CD4-positive, CD25-positive, alpha-beta regulatory T cell (primary cell): ENCODE data around the gene FUOM. TPM values are rescaled to one million over a fixed set of nuclear protein-coding genes. Genes with fewer than 3 reads are reported as not detected.

ENCODE experiments used
- ATAC-seq, 2 donors: fragments of 150-1000 bp; cut with Tn5 transposase; one replicate each; pipeline ENCODE4 v1.10.0; 2021; ENCODE audit warnings: low read depth in 2 of 2, moderate number of reproducible peaks in 2 of 2, moderate library complexity in 1 of 2
- DNase-seq, 3 donors: peaks; one replicate each; pipeline versions ENCODE4 v3.0.0 to v3.0.0-alpha.2; 2012 to 2022; ENCODE audit warnings: mixed read lengths in 1 of 3
- H3K27ac ChIP-seq: one replicate; pipeline ENCODE4 v1.7.0; 2013; ENCODE audit warnings: mild to moderate bottlenecking, low read length; ENCODE audit not compliant: insufficient read depth, poor library complexity, severe bottlenecking
- H3K27me3 ChIP-seq: one replicate; pipeline ENCODE4 v1.7.0; 2013; ENCODE audit warnings: low read length; ENCODE audit not compliant: control insufficient read depth, insufficient read depth
- H3K36me3 ChIP-seq: one replicate; pipeline ENCODE4 v1.7.0; 2013; ENCODE audit warnings: mild to moderate bottlenecking, low read length, moderate library complexity; ENCODE audit not compliant: control insufficient read depth, insufficient read depth
- H3K4me1 ChIP-seq: 2 replicates; pipeline ENCODE4 v1.7.0; 2013; ENCODE audit warnings: mild to moderate bottlenecking, low read length; ENCODE audit not compliant: insufficient read depth, control insufficient read depth, poor library complexity, severe bottlenecking
- H3K4me3 ChIP-seq: one replicate; pipeline ENCODE4 v1.7.0; 2013; ENCODE audit warnings: low read depth, mild to moderate bottlenecking, low read length, moderate library complexity
- H3K9me3 ChIP-seq, 2 experiments: 1 replicate in 1 of 2; 2 replicates in 1 of 2; pipeline ENCODE4 v1.7.0; 2013; ENCODE audit warnings: low read length in 2 of 2, mild to moderate bottlenecking in 1 of 2, moderate library complexity in 1 of 2; ENCODE audit not compliant: control insufficient read depth in 2 of 2
- H3K27ac Mint-ChIP-seq, 3 donors: one replicate each; pipeline ENCODE4 v1.8.0; 2020 to 2022; ENCODE audit warnings: mild to moderate bottlenecking in 3 of 3, mixed read lengths in 3 of 3, moderate library complexity in 2 of 3
- H3K27me3 Mint-ChIP-seq: one replicate; pipeline ENCODE4 v1.8.0; 2022; ENCODE audit warnings: mild to moderate bottlenecking, mixed read lengths
- H3K36me3 Mint-ChIP-seq: one replicate; pipeline ENCODE4 v1.8.0; 2020; ENCODE audit warnings: mixed read lengths
- H3K4me1 Mint-ChIP-seq, 4 donors: one replicate each; pipeline ENCODE4 v1.8.0; 2020 to 2022; ENCODE audit warnings: mixed read lengths in 4 of 4, mild to moderate bottlenecking in 1 of 4
- H3K4me3 Mint-ChIP-seq, 4 donors: one replicate each; pipeline ENCODE4 v1.8.0; 2020 to 2022; ENCODE audit warnings: mild to moderate bottlenecking in 4 of 4, mixed read lengths in 4 of 4, moderate library complexity in 3 of 4
- H3K9me3 Mint-ChIP-seq, 7 donors: one replicate each; pipeline ENCODE4 v1.8.0; 2020 to 2022; ENCODE audit warnings: mixed read lengths in 7 of 7, mild to moderate bottlenecking in 3 of 7, moderate library complexity in 2 of 7
- polyA plus RNA-seq, 4 donors: library from polyadenylated mRNA; unstranded; fragments of 300-500 nt; fragmentation: Illumina TruSeq; gene quantifications; one replicate each; pipeline ENCODE4 v1.2.3, GENCODE V29; 2021
- total RNA-seq: library from RNA; stranded (reverse); gene quantifications from one replicate; pipeline ENCODE4 v1.2.3, GENCODE V29; 2022

Gene FUOM, protein sequence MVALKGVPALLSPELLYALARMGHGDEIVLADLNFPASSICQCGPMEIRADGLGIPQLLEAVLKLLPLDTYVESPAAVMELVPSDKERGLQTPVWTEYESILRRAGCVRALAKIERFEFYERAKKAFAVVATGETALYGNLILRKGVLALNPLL
- total RNA-seq (7.1 TPM), polyA plus RNA-seq (10 to 100 TPM; 12.3 to 21.9 (median 17.9) TPM)

DNA sequence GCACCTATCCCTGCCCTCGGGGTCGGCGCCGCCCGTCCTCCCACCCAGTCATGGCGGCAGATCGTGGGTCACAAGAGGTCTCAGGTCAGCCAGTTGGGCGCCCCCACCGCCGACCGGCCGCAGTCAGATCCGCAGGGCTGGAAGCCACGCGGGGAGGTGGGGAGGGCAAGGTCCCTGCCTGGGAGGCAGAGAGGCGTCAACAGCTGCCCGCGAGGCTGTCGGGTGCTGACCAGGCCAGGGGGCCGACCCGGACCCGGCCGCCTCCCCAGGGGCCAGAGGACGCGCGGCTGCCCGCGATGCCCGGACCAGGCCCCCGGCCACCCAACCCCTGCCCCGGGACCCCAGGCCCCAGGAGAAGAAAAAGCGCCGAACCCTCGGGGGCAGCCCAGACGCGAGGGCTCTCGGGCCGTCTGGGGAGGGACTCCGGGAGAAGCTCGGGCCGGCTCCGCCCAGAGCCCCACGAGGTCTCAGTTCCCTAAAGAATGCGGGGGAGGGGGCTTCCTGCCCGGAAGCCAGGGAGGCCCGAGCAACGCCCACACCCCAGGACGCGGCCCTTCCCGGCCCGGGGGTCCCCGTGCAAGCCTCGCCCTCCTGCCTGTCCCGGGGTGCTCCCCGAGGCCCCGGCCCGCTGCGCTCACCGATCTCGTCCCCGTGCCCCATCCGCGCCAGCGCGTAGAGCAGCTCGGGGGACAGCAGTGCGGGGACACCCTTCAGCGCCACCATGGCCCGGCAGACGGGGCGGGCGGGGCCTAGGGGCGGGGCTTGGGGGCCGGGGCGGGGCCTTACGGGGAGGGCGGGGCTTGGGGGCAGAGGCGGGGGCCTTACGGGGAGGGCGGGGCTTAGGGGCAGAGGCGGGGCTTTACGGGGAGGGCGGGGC lies at the start of gene FUOM:
Gene FUOM, minus strand, starts transcription at position 735 of the 877 bp plus-strand sequence. Its CDS starts 12 bp downstream, at position 723.
- Mint-ChIP-seq H3K27me3 (peaks cover under 1% of the 10 kb centered on the region), H3K4me1 (peaks cover 0 to 22% (median 7%) of the 10 kb centered on the region in 4 donors), H3K27ac (peak within 1 kb of the TSS in 1 of 3 donors; percentile 73), H3K4me3 (peak within 1 kb of the TSS in 3 of 4 donors; percentile 76 to 85 (median 78)), H3K9me3 (no peaks in the 10 kb centered on the region), H3K36me3 (peaks cover 12% of the 10 kb centered on the region)
- Histone ChIP-seq H3K4me1 (peaks cover 18% of the 10 kb centered on the region), H3K27ac (peak within 1 kb of the TSS; percentile 51), H3K36me3 (no peaks in the 10 kb centered on the region), H3K9me3 (no peaks in the 10 kb centered on the region), H3K4me3 (no peak within 1 kb of the TSS), H3K27me3 (no peaks in the 10 kb centered on the region)
- DNase-seq = peak; percentile 68 to 72 (median 69)
- peak; percentile 83 for ATAC-seq

DNA sequence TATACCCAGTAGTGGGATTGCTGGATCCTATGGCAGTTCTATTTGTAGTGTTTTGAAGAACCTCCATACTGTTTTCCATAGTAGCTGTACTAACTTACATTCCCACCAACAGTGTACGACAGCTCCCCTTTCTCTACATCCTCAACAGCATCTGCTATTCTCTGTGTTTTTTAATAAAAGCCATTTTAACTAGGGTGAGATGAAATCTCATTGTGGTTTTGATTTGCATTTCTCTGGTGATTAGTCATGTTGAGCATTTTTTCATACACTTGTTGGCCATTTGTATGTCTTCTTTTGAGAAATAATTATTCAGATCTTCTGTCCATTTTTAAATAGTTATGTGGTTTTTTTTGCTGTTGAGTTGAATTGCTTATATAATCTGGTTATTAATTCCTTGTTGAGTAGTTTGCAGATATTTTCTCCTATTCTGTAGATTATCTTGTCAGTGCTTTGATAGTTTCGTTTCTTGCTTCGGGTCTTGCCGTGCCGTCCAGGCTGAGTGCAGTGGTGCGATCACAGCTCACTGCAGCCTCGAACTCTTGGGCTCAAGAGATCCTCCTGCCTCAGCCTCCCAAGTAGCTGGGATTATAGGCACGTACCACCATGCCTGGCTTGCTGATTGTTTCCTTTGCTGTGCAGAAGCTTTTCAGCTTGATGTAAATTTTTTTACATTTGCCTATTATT lies 48.2 kb upstream of the FUOM start:
- peak overlapping the region; percentile 42 to 95 (median 80) for H3K27ac Mint-ChIP-seq
- Histone ChIP-seq H3K27me3 (no peaks in the 10 kb centered on the region), H3K4me3 (peak overlapping the region; percentile 46), H3K36me3 (peaks cover 55% of the 10 kb centered on the region), H3K9me3 (peaks cover 2 to 4% of the 10 kb centered on the region in 2 experiments), H3K4me1 (peaks cover 2% of the 10 kb centered on the region), H3K27ac (peak overlapping the region; percentile 53)
- DNase-seq = peak in 2 of 3 donors; percentile 13 to 36
- ATAC-seq = peak in 1 of 2 donors; percentile 46
- peaks cover 62% of the 10 kb centered on the region for H3K36me3 Mint-ChIP-seq
- peaks cover 39 to 56% (median 51%) of the 10 kb centered on the region in 4 donors for H3K4me1 Mint-ChIP-seq
- no peaks in the 10 kb centered on the region for H3K27me3 Mint-ChIP-seq
- H3K4me3 Mint-ChIP-seq = peak overlapping the region; percentile 54 to 74 (median 68)
- peaks cover 0 to 8% (median 0%) of the 10 kb centered on the region in 7 donors for H3K9me3 Mint-ChIP-seq

DNA sequence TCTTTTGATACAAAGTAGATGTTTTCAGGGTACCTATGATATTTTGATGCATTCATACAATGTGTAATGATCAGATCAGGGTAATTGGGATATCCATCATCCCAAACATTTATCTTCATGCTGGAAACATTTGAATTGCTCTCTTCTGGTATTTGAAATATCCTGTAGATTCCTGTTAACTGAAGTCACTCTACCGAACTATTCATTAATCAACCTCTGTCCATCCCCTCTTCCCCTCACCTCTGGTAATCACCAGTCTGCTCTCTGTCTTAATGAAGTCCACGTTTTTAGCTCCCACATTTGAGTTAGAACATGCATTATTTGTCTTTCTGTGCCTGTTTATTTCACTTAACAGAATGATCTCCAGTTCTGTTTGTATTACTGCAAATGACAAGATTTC lies 47.5 kb upstream of the FUOM start:
- Mint-ChIP-seq H3K27me3 (no peaks in the 10 kb centered on the region), H3K9me3 (peaks cover 0 to 1% (median 0%) of the 10 kb centered on the region in 7 donors), H3K36me3 (peaks cover 55% of the 10 kb centered on the region), H3K4me3 (peak overlapping the region in 1 of 4 donors; percentile 74), H3K27ac (peak overlapping the region in 2 of 3 donors; percentile 11 to 42), H3K4me1 (peaks cover 40 to 61% (median 55%) of the 10 kb centered on the region in 4 donors)
- no peak for DNase-seq
- H3K36me3 ChIP-seq = peaks cover 52% of the 10 kb centered on the region
- peaks cover 9% of the 10 kb centered on the region for H3K4me1 ChIP-seq
- ATAC-seq = no peak
- H3K9me3 ChIP-seq = no peaks in the 10 kb centered on the region
- H3K27ac ChIP-seq = no peak overlapping the region
- no peaks in the 10 kb centered on the region for H3K27me3 ChIP-seq
- H3K4me3 ChIP-seq = peak overlapping the region; percentile 46

DNA sequence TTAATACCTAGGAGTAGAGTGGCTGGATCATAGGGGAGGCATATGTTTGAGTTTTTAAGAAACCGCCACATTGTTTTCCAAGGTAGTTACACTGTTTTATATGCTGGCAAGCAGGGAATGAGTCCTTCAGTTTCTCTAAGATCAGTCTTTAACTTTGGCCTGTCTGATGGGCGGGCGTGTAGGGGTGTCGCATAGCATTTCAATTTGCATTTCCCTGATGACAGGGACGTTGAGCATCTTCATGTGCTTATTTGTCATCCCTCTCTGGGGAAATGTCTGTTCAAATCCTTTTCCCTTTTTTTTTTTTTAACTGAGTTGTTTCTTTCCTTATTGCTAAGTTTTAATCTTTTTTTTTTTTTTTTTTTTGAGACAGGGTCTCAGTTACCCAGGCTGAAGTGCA lies 46.0 kb upstream of the FUOM start:
- H3K27me3 Mint-ChIP-seq = no peaks in the 10 kb centered on the region
- ATAC-seq (no peak), DNase-seq (no peak)
- peaks cover 45% of the 10 kb centered on the region for H3K36me3 ChIP-seq
- no peak overlapping the region for H3K4me3 ChIP-seq
- H3K4me3 Mint-ChIP-seq = peak overlapping the region in 1 of 4 donors; percentile 47
- peaks cover 42% of the 10 kb centered on the region for H3K36me3 Mint-ChIP-seq
- no peaks in the 10 kb centered on the region for H3K9me3 Mint-ChIP-seq
- H3K27ac Mint-ChIP-seq = peak overlapping the region in 1 of 3 donors; percentile 75
- H3K27me3 ChIP-seq = no peaks in the 10 kb centered on the region
- H3K27ac ChIP-seq = no peak overlapping the region
- peaks cover 11% of the 10 kb centered on the region for H3K4me1 ChIP-seq
- H3K9me3 ChIP-seq = no peaks in the 10 kb centered on the region
- H3K4me1 Mint-ChIP-seq = peaks cover 29 to 56% (median 46%) of the 10 kb centered on the region in 4 donors

DNA sequence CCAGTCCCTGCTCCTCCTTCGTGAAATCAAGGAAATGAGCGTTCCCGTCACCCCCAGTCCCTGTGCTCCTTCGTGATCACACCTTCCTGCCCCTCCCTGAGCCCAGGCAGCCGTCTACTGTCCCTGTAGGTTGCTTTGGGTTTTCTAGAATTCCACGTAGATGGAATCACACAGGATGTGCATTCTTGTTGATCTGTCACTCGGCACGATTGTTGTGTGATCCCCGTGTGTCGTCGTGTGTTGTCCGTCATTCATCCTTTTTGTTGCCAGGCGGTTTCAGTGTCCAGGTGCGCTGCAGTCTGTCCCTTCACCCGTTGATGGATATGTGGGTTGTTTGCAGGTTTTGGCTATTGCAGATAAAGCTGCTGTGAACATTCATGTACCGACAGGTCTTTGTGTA lies 45.5 kb upstream of the FUOM start:
- H3K4me1 Mint-ChIP-seq = peaks cover 29 to 56% (median 45%) of the 10 kb centered on the region in 4 donors
- H3K27me3 Mint-ChIP-seq = no peaks in the 10 kb centered on the region
- Histone ChIP-seq H3K4me1 (peaks cover 11% of the 10 kb centered on the region), H3K4me3 (no peak overlapping the region), H3K9me3 (no peaks in the 10 kb centered on the region), H3K27ac (no peak overlapping the region), H3K36me3 (peaks cover 45% of the 10 kb centered on the region), H3K27me3 (no peaks in the 10 kb centered on the region)
- DNase-seq (no peak), ATAC-seq (no peak)
- peak overlapping the region in 1 of 3 donors; percentile 75 for H3K27ac Mint-ChIP-seq
- H3K4me3 Mint-ChIP-seq = no peak overlapping the region
- no peaks in the 10 kb centered on the region for H3K9me3 Mint-ChIP-seq
- peaks cover 40% of the 10 kb centered on the region for H3K36me3 Mint-ChIP-seq

DNA sequence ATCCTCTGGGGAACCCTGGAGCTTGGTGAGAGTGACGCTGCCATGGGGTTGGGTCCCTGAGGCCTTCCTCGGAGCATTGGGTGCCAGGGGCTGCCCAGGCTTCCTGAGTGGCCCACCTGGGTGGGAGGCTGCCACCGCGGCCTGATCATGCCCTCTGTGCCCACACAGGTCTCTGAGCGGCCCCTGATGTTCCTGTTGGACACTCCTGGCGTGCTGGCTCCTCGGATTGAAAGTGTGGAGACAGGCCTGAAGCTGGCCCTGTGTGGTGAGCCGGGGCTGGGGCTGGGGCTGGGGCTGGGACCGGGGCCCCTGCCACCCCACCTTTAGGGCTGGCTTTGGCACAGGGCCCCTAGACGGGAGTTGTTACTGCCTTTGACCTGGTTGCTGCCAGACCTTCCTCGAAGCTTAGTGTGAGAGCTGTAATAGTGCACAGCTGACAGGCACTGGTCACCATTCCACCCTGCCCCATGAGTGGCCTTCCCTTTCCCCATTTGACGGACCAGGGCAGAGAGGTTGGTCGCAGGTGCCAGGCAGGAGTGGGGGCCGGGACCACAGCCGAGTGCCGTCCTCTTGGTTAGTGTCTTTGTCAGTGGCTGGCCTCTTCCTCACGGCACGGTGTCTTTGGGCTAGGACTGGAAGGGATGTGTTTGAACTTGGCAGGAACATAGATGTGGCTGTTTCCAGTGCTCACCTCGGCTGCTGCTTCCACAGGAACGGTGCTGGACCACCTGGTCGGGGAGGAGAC lies 44.3 kb upstream of the FUOM start:
- Mint-ChIP-seq H3K27me3 (no peaks in the 10 kb centered on the region), H3K4me1 (peaks cover 28 to 57% (median 45%) of the 10 kb centered on the region in 4 donors), H3K36me3 (peaks cover 39% of the 10 kb centered on the region), H3K27ac (peak overlapping the region in 1 of 3 donors; percentile 46), H3K4me3 (no peak overlapping the region), H3K9me3 (no peaks in the 10 kb centered on the region)
- Histone ChIP-seq H3K27me3 (no peaks in the 10 kb centered on the region), H3K4me1 (peaks cover 11% of the 10 kb centered on the region), H3K4me3 (no peak overlapping the region), H3K27ac (no peak overlapping the region), H3K36me3 (peaks cover 45% of the 10 kb centered on the region), H3K9me3 (no peaks in the 10 kb centered on the region)
- DNase-seq (no peak), ATAC-seq (no peak)

DNA sequence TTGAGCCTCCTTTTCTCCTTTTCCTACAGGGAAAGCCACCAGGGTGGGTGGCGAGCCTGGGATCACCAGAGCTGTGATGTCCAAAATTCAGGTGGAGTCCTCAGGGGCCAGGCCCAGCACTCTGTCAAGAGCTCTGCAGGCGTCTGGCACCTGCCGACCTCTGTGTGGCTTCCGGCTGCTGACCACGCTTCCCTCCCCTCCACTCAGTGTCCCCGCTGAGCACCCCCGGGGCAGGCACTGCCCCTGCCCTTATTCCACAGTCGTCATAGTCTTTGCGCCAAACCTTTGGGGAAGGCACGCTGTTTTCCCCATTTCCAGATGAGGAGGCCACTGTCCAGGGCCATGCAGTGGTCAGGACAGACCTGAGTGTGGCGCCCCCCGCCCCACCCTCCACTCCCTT lies 43.7 kb upstream of the FUOM start:
- Histone ChIP-seq H3K27me3 (no peaks in the 10 kb centered on the region), H3K9me3 (no peaks in the 10 kb centered on the region), H3K4me3 (peak overlapping the region; percentile 31), H3K27ac (no peak overlapping the region), H3K4me1 (peaks cover 11% of the 10 kb centered on the region), H3K36me3 (peaks cover 50% of the 10 kb centered on the region)
- Mint-ChIP-seq H3K36me3 (peaks cover 33% of the 10 kb centered on the region), H3K27me3 (no peaks in the 10 kb centered on the region), H3K4me1 (peaks cover 22 to 57% (median 44%) of the 10 kb centered on the region in 4 donors), H3K9me3 (no peaks in the 10 kb centered on the region), H3K27ac (peak overlapping the region in 1 of 3 donors; percentile 49), H3K4me3 (peak overlapping the region in 1 of 4 donors; percentile 80)
- ATAC-seq (no peak), DNase-seq (no peak)
